GM12878 (cell line): Measurements from ENCODE around the gene BMPR1B. TPM values are rescaled to one million over a fixed set of nuclear protein-coding genes. Genes with fewer than 3 reads are reported as not detected.

Source experiments
- KAT2A ChIP-seq: conservative IDR thresholded peaks from 2 replicates; pipeline ENCODE4 v1.6.1; 2011; ENCODE audit warnings: low read depth, low read length; ENCODE audit not compliant: control insufficient read depth
- PAX5 ChIP-seq: IDR thresholded peaks from 2 replicates; pipeline ENCODE4 v1.6.1; 2011; ENCODE audit warnings: low read depth, low read length, borderline replicate concordance
- SREBF1 ChIP-seq: IDR thresholded peaks from 2 replicates; pipeline ENCODE4 v1.6.1; 2012; ENCODE audit warnings: mild to moderate bottlenecking, low read length
- polyA plus RNA-seq, 11 experiments: library from polyadenylated mRNA; depleted of rRNA in 4 of 11; unstranded in 6 of 11; stranded (reverse) in 5 of 11; fragments of >200 nt; fragmentation: Nextera tagmentation in 4 of 11; fragmentation: Illumina TruSeq in 1 of 11; extraction: Ambion mirVana in 4 of 11; extraction: Trizol in 1 of 11; gene quantifications; 1 replicate in 1 of 11; 2 replicates in 10 of 11; pipeline versions ENCODE4 v1.2.1 to v1.2.3, GENCODE V29; 2011 to 2016; ENCODE audit warnings: inconsistent platforms in 2 of 11, missing spikeins in 2 of 11, low read depth in 1 of 11
- total RNA-seq, 4 experiments: library from RNA; depleted of rRNA in 3 of 4; stranded (reverse); fragments of >200 nt in 3 of 4; fragmentation: Illumina TruSeq in 1 of 4; extraction: Trizol in 1 of 4; gene quantifications; 2 replicates each; pipeline versions ENCODE4 v1.2.1 to v1.2.3, GENCODE V29; 2013 to 2021
- TF ChIP-seq, protein P1 (sequence below): IDR thresholded peaks from 2 replicates; pipeline ENCODE4 v1.6.1; 2012; ENCODE audit warnings: improper control_type of control experiment, low read depth, low read length; ENCODE audit not compliant: insufficient replicate concordance
- TF ChIP-seq, protein P2 (sequence below), 3 experiments: IDR thresholded peaks in 2 of 3; conservative IDR thresholded peaks in 1 of 3; 2 replicates each; pipeline ENCODE4 v1.5.1; 2011; ENCODE audit warnings: low read depth in 3 of 3, low read length in 3 of 3, mild to moderate bottlenecking in 3 of 3, control low read depth in 2 of 3, moderate library complexity in 2 of 3, inconsistent platforms in 1 of 3, mixed read lengths in 1 of 3; ENCODE audit not compliant: control insufficient read depth in 2 of 3, insufficient read depth in 1 of 3; ENCODE audit errors: extremely low read depth in 1 of 3

Gene BMPR1B
- total and polyA plus RNA-seq, 10 of the 15 experiments (the other 5 are each of a cell fraction or from before 2014, with no cell fraction given), result not detected

DNA sequence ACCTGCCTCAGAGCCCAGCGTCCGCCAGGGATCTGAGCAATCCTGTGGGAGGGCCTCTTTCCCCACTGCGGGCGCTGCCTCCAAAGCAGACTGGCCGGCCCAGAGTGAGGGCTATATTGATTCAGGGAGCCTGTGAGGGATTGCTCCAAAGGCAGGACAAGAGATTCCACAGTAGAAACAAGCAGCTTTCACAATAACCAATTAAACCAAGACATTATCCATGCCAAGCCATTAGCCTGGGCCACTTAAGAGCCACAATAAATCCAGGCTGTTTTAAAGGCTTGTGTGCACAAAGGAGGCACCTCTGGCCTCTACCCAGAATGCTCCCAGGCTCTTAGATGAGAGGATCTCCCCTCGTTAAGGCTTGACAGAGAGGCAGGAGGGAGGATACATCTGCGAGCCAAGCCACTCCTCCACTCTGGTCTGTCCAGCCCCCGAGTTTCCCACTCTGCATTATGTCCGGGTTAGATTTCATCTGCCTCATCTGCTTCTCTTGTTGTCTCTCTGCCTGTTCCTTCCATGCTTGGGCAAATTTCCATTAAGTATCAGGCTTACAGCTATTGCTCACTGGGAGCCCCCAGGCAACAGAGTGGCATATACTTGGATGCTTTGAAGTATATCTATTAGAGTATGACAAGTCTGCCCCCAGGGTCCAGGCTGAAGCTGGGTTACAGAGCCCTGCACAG, 433.1 kb downstream of the BMPR1B start (continued):
- TF ChIP-seq, protein P1, sequence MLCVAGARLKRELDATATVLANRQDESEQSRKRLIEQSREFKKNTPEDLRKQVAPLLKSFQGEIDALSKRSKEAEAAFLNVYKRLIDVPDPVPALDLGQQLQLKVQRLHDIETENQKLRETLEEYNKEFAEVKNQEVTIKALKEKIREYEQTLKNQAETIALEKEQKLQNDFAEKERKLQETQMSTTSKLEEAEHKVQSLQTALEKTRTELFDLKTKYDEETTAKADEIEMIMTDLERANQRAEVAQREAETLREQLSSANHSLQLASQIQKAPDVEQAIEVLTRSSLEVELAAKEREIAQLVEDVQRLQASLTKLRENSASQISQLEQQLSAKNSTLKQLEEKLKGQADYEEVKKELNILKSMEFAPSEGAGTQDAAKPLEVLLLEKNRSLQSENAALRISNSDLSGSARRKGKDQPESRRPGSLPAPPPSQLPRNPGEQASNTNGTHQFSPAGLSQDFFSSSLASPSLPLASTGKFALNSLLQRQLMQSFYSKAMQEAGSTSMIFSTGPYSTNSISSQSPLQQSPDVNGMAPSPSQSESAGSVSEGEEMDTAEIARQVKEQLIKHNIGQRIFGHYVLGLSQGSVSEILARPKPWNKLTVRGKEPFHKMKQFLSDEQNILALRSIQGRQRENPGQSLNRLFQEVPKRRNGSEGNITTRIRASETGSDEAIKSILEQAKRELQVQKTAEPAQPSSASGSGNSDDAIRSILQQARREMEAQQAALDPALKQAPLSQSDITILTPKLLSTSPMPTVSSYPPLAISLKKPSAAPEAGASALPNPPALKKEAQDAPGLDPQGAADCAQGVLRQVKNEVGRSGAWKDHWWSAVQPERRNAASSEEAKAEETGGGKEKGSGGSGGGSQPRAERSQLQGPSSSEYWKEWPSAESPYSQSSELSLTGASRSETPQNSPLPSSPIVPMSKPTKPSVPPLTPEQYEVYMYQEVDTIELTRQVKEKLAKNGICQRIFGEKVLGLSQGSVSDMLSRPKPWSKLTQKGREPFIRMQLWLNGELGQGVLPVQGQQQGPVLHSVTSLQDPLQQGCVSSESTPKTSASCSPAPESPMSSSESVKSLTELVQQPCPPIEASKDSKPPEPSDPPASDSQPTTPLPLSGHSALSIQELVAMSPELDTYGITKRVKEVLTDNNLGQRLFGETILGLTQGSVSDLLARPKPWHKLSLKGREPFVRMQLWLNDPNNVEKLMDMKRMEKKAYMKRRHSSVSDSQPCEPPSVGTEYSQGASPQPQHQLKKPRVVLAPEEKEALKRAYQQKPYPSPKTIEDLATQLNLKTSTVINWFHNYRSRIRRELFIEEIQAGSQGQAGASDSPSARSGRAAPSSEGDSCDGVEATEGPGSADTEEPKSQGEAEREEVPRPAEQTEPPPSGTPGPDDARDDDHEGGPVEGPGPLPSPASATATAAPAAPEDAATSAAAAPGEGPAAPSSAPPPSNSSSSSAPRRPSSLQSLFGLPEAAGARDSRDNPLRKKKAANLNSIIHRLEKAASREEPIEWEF, result no peak
- TF ChIP-seq KAT2A, result no peak
- no peak for TF ChIP-seq SREBF1
- TF ChIP-seq, protein P2, sequence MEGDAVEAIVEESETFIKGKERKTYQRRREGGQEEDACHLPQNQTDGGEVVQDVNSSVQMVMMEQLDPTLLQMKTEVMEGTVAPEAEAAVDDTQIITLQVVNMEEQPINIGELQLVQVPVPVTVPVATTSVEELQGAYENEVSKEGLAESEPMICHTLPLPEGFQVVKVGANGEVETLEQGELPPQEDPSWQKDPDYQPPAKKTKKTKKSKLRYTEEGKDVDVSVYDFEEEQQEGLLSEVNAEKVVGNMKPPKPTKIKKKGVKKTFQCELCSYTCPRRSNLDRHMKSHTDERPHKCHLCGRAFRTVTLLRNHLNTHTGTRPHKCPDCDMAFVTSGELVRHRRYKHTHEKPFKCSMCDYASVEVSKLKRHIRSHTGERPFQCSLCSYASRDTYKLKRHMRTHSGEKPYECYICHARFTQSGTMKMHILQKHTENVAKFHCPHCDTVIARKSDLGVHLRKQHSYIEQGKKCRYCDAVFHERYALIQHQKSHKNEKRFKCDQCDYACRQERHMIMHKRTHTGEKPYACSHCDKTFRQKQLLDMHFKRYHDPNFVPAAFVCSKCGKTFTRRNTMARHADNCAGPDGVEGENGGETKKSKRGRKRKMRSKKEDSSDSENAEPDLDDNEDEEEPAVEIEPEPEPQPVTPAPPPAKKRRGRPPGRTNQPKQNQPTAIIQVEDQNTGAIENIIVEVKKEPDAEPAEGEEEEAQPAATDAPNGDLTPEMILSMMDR (IDR thresholded peaks at IDR 0.05 in 2 of 3, conservative IDR thresholded peaks at IDR 0.05 in 1 of 3; ENCODE audit: control insufficient read depth in 2 of 3, extremely low read depth in 1 of 3, insufficient read depth in 1 of 3, low read depth in 3 of 3, low read length in 3 of 3), result no peak
- no peak for TF ChIP-seq PAX5
